Transverse colon (tissue), 4 donors: ENCODE measurements around the gene COL1A1.
A peak's percentile ranks its signal among the peaks of the same experiment; 100 is the strongest.

Experiments
- CTCF ChIP-seq, 5 experiments: fragments of 200-600 bp in 3 of 5; fragments of 450-650 bp in 2 of 5; sonication (generic) in 3 of 5; IDR thresholded peaks; 1 replicate in 2 of 5; 2 replicates in 3 of 5; pipeline ENCODE4 v1.5.1; 2016 to 2017; ENCODE audit warnings: antibody characterized with exemption in 5 of 5, inconsistent platforms in 3 of 5, mild to moderate bottlenecking in 2 of 5, moderate library complexity in 1 of 5
- EP300 ChIP-seq: sonication (generic); formaldehyde crosslinking; IDR thresholded peaks from one replicate; pipeline ENCODE4 v1.6.1; 2017; ENCODE audit warnings: antibody characterized with exemption, low read depth
- POLR2A ChIP-seq: fragments of 450-650 bp; IDR thresholded peaks from one replicate; pipeline ENCODE4 v1.6.1; 2016; ENCODE audit warnings: antibody characterized with exemption, mild to moderate bottlenecking, moderate library complexity
- POLR2AphosphoS5 ChIP-seq, 3 donors: sonication (generic); formaldehyde crosslinking; IDR thresholded peaks; one replicate each; pipeline ENCODE4 v1.6.1; 2016; ENCODE audit warnings: antibody characterized with exemption in 3 of 3

GRCh38 chr17:50201276-50201854, at the start of gene COL1A1:
- TF ChIP-seq CTCF (IDR thresholded peaks at IDR 0.05) (no peak), POLR2A (peak; percentile 90), EP300 (no peak), POLR2AphosphoS5 (IDR thresholded peaks at IDR 0.05) (peak; percentile 93 to 97 (median 97))
